NCI-H345 treated with DMSO at 0.1 percent for 48 hours (cell line): ENCODE results near the gene MTMR4.
"Not testable (repeated sequence)": the region's sequence is repeated elsewhere in the genome, so short reads cannot be mapped to it uniquely, and the experiment has no call there.

Experiments used
- DNase-seq: peaks from one replicate; lab custom pipeline; 2025; ENCODE audit not compliant: unreplicated experiment; lab: John Stamatoyannopoulos, UW

The MTMR4 gene

DNA sequence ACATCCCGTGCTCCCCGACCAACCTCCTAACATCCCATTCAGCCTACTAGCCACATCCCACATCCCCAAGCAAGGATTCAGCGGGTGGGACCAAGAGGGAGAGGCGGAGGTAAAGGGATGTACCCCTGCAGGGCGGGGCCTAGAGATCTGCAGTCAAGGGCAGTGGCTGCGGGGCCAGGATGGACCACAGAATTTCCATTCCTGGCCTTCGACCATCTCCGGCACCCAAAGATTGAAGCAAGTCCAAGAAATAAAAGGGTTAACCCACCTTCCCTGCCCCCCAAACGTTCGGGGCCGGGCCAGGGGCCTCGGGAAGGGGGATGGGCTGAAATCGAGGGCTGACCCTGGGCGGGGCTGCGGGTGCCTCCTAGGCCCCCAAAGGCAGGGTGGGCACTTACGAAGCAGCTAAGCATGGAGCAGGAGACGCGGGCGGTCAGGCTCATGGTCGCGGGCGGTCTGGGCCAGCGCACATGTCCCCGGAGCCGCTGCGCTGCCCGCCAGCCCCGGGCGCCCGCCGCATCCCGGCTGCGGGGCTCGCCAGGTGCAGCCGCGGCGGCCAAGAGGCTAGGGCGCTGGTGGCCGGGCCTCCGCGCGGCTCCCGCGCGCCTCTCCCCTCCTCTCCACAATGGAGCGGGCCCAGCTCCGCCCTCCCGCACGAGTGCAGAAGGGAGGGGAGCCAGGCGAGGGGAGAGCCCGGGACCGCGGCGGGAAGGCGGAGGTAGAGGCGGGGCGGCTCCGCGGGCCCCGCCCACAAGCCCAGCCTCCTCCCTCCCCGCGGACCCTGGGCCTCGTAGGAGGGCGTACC lies at the start of gene MTMR4:
MTMR4 (minus strand) TSS at position 674 of the 805 bp plus-strand sequence; CDS start at position 443, 231 bp downstream.
- peak; percentile 74 for DNase-seq

DNA sequence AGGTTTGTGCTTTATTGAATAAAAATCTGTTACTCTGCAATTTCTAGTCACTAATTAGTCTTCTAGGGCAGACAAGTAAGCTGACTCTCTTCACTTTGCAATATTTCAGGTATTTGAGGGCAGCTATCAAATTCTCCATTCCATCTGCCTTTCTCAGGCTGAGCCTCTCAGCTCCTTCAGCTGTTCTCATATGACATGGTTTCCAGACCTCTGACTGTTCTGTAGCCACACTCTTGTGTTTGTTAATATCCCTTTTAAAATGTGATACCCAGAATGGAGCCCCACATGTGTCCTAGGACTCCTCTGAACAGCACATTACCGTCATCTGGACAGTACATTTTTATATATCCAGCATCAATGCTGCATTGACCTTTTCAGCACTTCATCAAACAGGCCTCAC lies 46.1 kb upstream of the MTMR4 start:
- no peak for DNase-seq

DNA sequence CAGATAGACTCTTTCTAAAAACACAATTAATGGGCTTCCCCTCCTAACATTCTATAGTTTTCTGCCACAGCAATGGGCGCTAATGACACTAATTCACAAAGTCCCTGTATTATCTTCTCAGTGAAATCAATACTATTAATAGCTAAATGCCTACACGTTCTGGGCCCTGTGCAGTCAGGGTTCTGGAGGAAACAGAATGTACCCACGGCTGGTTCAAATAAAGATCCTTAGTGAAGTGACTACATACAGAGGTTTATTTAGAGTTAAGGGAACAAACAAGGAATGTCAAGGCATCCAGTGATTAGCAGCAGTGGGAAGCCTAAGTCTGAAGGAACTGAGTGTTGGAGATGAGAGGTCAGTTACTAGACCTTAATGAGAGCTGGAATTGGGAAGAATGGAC lies 43.5 kb upstream of the MTMR4 start:
- no peak for DNase-seq

DNA sequence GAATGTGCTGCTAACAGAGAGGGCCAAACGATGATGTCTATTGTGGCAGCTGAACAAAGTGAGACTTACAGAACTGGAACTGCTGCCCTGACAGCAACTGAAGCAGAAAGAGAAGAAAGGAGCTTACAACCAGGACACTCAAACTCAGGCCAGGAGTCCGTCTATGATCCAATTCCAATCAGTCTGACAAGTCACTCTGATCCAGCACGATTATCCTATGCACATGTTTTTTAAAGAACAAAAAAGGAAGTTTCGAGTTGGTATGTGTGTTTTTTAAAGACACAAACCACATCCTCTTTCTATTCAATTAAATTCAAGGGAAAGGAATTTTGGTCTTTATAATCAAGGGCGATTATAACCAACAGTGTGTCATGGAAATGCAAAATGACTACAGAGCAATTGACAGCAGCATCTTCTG lies 42.4 kb upstream of the MTMR4 start:
- DNase-seq = no peak

DNA sequence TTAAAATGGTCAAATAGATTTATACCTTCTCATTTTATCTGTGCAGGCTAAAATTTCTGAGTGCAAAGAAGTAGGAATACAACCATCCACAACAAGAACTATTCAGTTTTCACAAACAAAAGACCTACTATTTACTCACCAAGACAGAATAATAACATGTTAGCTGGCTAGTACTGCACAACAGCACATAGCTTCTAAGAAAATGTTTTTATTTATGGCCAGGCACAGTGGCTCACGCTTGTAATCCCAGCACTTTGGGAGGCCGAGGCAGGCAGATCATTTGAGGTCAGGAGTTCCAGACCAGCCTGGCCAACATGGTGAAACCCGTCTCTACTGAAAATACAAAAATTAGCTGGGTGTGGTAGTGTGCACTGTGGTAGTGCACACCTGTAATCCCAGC lies 40.7 kb upstream of the MTMR4 start:
- not testable (repeated sequence) for DNase-seq

DNA sequence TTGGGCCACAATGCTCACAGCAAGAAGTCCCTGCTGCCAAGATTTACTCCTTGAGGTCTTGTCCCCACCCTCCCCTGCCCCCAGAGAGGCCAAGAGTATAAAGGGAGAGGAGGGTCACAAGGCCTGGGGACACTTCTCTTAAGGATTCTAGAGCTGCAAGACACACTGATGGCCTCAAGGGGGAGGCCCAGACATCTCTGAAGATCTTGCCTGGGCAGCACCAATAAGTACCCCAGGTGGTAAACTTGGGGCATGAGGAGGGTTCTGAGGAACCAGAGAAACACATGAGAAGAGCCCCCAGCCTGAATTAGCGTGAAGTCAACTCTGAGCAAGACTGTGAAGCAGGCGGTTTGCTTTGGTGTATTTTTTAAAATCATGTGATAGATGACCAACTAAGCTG lies 26.8 kb upstream of the MTMR4 start:
- no peak for DNase-seq

DNA sequence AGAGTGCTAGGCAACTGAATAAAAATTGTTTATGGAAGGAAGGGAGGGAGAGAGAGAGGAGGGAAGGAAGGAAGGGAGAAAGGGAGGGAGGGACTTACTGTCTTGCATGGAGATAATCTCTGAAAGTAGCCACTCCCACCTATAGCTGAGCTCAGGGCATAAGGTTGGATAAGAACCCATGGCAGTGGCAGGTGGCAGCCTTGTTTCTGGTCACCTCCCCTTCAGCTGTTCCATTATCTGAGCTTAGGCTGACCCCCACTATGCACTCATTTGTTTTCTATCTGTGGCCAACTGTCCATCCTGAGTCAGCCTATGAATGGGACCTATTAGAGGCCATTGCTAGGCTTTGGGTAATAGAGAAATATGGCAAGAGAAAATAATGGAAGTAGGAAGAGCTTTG lies 25.3 kb upstream of the MTMR4 start:
- DNase-seq = no peak

DNA sequence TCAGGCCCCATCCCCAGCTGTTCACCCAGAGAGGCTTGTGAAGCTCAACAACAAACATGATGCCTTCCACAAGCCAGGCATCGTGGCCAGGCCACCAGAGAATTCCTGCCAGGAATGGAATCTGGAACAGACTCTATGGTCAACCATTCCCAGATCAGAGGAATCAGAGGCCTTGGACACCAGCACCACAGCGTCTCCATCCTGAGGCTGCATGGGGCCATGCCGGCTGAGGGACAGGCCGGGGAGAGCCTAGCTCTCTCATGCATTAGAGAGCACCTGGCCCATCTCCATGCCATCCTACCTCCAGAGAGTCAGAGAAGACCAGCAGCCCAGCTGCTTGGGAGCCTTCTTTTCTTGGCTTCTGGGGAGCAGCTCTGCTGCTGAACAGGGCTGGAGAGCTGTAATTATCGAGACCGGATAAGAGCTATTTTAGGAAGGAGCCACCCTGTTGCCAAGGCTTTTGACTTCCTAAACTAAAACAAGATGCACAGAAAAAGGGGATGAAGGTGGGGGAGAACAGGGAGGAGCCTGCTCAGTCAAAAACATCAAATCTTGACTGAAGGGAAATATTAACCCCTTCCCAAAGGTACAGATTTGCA lies 24.5 kb upstream of the MTMR4 start:
- no peak for DNase-seq

DNA sequence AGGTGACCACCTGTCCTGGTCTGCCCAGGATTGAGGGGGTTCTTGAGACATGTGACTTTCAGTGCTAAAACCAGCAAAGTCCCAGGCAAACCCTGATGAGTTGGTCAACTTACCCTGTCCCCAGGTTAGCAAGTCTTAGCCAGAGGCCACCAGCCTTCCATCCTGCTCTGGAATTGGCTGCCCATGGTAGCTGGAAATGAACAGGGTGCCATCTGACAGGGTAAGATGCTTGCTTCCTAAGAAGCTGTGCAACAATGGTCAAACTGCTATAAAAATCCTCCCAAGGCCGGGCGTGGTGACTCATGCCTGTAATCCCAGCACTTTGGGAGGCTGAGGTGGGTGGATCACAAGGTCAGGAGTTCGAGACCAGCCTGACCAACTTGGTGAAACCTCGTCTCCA lies 22.8 kb upstream of the MTMR4 start:
- no peak for DNase-seq

DNA sequence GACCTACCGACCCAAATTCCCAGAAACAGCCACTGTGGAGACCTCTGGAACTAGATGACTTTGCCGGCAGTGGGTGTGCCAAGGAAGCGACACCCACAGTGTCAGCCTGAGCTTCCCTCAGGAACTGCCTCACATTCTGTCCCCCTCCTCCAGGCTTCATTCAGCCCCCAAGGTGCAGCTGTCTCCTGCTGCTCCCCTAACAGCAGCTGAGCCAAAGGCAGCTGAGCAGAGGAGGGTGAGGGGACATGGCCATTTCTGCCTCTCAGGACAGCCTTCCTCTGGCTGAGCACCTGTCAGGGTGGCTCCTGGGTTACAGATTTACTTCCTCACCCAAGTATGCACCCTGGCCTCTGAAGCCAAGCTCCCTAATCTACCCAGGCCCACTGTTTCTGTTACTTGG lies 22.1 kb upstream of the MTMR4 start:
- no peak for DNase-seq

DNA sequence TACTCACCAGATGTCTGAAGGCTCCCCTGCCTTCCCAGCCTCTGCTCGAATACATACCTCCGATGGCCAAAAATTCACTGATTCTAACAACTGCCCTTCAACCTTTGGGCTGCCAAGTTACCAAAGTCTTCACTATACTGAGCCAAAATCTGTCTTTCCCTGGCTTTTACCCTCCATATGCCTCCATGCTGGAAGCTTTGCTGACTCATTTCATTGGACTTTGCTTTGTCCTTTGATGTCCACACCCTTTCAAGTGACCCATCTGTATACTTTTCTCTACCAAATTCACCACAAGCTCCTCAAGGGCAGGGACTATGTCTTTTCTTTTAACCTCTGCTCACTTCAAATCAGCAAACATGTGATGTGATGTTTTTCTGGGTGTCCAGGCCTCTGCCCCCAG lies 21.0 kb upstream of the MTMR4 start:
- no peak for DNase-seq

DNA sequence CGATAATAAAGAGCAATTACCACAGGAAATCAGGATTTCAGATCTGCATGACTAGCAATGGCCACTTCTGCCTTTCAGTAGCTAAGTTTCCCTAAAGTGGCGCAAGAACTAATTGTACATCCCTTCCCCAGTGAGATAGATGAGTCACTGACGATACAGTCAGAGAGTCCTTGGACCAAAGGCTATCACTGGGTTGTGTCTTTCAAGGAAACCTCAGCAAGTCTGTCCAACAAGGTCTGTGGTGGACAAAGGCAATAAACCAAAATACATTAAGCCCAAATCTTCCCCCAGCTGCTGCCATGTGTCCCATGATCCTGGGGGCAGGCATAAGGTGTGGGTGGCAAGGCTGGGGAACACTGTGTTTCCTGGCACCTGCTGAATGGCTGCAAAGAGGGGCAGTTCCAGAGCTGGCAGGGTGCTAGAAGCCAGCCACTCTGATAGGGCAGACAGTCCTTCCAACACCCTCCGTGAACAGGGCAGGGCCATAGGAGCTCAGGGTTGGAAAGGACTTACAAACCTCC lies 20.5 kb upstream of the MTMR4 start:
- no peak for DNase-seq

DNA sequence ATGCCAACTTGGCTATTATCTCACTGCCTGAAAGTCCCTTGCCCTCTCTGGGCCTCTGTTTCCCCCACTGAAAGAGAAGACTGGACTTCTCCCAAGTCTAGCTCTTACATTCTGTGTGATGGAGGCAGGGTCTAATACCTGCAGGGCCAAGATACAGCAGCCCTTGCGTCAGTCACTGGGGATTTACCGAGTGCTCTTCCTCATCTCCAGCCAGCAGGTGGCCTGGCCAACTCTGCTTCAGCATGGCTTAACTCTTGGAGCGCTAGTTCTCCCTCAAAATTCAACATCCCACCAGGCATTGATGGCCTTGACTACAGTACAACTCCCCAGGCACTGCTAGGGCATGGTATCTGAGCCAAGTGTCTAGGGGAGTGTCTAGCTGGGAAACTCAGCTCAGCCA lies 19.9 kb upstream of the MTMR4 start:
- DNase-seq = no peak

DNA sequence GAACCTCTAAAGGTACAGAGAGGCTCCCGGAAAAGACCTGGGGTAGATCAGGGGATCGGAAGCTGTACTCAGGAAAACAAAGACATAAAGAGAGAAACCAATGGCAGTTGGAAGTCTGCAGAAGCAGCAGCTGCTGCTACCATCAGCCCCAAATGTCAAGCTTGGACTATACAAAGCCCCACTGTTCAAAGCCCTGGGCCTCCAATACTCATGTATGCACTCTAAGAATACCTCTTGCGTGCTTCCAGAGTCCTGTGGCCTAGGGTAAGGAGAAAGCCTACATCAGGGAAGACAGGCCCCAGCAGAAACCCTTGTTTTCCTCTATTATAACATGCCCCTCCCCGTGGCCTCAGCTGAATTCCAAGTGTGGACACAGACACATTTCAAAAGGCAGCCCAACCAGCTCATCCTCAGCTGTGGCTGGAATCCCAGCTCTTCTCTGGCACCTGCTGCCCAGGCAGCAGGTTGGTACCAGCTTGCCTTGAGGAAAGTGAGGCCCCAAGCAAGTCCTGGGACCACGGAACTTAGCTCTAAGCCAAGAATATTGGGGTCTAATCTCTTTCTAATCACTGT lies 19.3 kb upstream of the MTMR4 start:
- DNase-seq = no peak

DNA sequence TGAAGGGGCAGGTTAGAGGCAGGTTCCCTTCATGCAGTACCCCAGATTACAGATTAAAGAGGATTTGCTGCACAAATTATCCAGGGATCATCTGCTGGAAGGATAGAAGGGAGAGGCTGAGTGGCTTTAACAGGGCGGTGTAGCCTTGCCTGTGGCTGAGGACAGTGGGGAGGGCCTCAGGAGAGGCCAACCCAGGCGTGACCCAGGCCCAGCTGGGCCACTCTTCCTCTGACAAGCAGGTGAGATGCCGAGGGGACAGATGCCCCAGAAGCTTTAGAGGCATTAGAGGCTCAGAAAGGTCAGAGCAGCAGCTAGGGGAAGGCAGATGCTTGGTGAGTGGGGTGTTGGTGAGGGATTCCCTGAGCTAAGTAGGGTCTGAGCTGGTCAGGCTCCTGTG lies 18.1 kb upstream of the MTMR4 start:
- DNase-seq = no peak

DNA sequence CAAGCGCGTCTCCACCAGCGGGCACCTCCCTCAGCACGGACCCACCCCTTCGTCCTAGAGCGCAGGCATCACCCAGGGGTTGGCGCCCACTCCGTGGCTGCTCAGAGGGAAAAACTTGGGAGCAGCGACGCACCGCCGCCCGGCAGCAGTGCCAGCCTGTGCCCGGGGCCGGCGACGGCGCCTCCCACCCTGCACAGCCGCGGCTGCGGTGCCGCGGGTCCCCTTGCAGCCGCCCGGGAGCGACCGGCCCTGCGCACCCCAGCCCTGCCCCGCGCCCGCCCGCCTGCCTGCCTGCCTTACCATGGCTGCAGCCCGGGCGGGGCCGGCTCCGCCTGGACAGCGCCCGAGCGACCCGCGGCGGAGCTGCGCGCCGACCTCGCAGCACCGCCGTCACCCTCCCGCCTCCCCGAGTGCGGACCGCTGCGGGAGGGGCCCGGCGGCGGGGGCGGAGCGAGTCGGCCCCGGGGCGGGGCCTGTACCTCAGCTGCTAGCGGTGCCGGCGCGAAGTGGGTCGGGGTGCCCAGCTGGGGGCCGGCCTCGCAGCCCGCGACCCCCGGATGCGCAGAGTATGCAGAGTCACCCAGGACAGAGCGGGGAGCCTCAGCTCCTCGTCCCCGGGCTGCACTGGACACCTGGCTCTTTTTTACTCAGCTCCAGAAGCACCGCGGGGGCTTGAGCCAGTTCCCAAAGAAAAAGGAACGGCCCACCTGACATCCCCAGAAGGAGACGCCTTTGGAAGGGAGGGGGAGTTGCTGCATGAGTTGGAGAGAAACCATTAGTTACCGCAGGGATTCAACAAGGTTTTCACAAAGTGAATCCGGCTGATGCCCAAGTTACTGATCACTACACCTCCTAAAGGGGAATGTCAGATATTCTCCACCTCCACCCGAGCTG lies 17.5 kb upstream of the MTMR4 start:
- peak; percentile 7 for DNase-seq

DNA sequence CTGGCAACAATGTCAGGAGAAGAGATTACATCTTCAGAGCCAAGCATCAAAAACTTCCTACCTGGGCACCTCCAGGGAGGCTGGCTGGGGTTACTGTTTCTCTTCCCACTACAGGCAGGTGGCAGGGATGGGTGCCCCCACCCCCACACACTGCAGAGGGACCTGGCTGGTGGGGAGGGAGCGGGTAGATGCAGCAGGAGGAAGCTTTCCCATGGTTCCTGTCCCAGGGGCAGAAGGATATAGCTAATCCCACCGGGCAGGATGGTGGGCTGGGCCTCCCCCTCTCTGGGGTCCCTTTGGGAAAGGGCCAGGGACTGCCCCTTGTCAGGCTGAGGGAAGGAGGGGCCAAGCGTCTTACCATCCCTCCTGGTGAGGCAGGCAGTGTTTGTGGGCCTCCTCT lies 16.7 kb upstream of the MTMR4 start:
- DNase-seq = no peak

DNA sequence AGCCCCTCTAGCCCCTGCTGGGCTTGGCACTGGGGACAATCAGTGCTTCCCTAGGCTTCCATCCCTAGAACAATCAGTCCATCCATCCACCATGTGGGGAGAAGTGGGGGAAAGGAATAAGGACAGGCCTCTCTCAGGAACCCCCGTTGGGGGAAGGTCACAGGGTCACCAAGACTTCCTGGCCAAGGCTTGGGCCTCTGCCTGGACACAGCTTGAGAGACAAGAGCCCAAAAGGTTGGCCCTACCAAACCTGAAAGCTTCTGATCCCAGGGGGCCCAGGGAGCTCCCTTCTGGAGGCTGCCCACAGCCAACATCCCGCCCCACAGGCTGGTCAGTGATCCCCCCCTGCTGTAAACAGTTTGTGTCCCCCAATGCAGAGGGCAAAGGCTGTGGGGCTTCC lies 16.2 kb upstream of the MTMR4 start:
- no peak for DNase-seq

DNA sequence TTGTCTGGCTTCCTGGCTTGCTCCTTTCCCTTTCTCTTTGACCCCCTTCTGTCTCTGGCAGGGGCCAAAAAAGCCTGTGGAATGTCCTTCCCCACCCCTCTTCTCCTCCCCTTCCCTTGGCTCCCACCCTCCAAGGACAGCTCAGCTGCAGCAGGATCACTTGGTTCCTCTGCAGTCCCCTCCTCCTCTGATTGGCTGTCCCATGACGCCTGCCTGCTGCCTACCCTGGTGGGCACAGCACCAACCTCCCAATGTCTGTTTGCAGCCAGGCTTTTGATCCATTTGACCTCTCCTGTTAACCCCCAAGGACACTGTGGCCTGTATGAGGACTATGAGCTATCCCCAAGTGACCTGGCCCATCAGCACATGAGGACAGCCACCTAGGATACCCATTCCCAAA lies 14.8 kb upstream of the MTMR4 start:
- no peak for DNase-seq

DNA sequence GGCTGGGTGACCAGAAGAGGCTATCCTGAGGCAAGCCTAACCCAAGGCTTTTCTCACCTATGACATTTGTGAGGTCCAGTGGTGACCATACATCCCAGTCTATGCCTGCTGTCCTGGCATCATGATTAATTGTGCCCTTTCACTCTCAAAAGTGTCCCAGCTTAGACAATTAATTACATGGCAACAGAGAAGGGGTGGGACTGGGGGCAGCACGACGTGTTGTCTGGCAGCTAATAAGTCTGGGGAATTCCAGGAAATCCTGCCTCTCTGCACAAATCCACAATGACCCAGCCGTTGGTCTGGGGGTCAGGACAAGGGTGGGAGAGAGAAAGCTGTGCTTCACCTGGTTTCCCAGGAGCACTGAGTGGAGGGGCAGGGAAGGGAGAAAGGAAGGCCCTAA lies 14.0 kb upstream of the MTMR4 start:
- DNase-seq = no peak

DNA sequence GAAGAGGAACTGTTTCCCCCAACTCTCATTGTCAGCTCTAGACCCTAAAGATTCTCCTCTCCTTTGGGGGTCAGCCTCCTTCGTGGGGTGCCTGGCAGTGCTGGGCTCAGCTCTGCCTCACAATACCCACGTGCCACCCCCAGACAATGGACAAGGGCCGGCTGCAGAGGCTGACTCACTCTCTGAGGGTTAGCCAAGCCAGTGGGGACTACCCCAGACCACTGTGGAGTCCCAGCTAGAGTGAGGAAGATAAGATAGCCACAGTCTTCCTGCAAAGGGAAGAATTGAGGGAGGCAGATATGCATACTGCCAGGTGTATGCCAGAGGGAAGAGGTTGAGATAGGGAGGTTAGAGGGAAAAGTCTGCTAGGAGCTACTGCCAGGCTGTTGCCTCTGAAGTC lies 13.5 kb upstream of the MTMR4 start:
- no peak for DNase-seq
